Activated naive CD8-positive, alpha-beta T cell treated with anti-CD3 and anti-CD28 coated beads, Interleukin-2, amount 50 U/mL, for 16 hours (primary cell): ENCODE data around the gene AP3D1.
"Not testable (repeated sequence)": the region's sequence is repeated elsewhere in the genome, so short reads cannot be mapped to it uniquely, and the experiment has no call there.

Experiments
- DNase-seq: peaks from one replicate; pipeline ENCODE4 v3.0.0-alpha.2; 2020; ENCODE audit warnings: low read depth, low spot score

Gene AP3D1

DNA sequence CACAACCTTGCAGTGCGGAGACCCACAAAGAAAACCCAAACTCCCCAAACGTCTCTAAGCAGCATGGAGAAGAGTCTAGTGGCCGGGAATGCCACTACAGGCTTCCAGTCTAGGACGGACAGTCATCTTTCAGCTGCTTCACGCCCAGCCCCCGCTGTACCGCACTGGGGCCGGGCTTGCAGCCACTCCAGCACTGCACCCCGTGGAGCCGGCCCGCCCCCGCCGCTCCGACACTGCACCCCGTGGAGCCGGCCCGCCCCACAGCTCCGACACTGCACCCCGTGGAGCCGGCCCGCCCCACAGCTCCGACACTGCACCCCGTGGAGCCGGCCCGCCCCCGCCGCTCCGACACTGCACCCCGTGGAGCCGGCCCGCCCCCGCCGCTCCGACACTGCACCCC lies 23.1 kb downstream of the AP3D1 start:
- not testable (repeated sequence) for DNase-seq

DNA sequence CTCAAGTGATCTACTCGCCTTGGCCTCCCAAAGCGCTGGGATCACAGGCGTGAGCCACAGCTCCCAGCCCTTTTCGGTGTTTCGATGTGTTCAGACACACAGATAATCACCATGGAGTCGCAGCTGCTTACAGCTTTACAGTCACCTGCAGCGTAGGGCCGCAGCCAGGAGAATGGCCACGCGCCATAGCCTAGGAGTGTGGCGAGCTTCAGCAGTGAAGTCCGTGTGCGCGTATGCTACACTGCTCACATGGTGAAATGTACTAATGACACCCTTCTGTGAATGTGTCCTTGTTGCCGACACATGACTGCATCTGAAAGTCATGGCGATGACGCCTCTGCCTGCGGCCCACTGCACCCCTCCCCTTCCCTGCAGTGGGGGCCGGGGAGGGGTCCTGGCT lies 23.6 kb downstream of the AP3D1 start:
- no peak for DNase-seq

DNA sequence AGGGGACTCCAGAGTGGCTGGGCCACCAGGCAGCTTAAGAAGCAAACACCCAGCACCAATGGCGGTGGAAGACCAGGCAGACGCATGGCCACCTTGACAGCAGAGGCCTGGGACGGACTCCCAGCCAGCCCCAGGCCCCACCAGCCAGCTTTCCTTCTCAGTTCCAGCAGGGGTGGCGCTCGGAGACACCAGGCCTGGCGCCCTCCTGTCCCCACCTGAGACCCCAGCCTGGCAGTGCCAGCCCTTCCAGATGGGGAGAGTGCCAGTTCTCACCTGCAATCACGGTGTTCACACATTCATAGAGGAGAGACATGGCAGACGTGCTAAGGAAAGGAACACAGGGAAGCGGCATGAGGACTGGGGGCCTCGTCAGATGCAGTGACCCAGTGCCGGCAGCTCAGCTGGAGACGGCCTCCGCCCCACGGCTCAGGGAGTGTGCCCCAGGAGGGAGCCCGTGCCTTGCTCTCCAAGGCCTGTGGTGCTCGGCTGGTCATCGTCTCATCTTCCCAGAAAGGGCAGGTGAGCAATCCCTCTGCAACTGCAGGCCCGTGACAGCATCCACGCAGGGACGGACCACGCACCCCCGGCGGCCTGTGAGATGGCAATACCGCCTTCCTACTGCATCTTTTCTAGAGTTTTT lies 24.4 kb downstream of the AP3D1 start:
- no peak for DNase-seq

DNA sequence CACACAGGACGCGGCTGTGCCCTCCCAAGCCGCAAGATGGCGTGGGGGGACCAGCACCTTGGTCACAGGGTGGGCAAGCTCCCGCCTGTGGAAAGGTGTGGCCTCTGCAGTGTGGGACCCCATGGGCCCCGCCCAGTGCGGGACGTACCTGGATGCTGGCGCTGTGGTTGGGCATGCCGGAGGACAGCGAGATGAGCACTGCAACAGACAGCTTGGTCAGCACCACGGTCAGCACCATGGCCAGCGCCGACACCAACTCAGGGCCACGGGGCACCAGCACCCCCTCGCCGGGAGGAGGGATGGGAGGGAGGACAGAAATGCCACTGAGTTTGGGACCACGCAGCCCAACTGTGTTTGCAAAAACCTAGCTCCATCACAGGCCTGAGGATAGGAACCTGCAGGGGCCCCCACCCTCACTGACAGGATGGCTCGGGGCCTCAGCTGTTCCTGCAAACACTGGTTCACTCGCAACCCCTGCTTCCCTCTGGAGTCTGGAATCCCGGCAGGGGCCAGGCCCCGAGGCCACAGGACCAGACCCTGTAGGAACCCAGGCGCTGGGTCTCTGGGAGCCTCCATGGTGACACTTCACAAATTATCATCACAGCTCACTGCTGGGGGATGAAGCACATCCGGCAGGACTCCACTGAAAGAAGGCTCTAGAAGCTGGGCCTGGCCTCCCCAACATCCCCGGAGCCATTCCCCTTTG lies 27.5 kb downstream of the AP3D1 start:
- no peak for DNase-seq

DNA sequence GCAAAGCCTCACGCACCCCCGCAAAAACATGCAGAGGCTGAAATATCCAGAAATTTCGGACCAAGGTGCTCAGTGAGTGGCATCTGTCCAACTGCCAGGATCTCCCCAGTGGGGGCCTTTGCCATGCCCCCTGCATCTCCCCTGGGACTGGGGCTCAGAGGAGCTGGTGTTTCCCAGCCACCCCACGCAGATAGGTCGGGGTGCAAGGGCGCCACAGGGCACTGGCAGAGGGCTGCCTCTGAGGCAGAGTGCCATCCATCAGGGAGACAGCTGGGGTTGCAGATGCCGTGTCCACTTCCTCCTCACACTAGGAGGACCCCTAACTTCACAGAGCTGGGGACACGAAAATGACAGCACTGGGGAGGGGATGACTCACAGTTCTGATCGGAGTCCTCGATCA lies 28.4 kb downstream of the AP3D1 start:
- no peak for DNase-seq

DNA sequence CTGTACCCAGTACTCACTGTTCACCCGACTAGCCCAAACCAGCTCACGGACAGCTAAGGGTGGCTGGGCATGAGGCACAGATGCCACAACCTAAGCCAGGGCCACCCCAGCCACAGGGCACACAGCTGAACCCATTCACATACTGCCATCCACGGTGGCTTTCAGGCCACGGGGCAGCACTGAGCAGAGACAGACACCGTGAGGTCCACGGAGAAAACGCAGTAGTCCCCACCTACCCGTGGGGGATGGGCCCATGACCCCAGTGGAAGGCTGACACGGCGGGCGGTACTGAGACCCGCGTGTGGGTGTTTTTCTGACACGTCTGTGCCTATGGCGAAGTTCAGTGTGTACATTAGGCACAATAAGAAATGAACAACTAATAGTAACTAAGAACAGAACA lies 29.1 kb downstream of the AP3D1 start:
- no peak for DNase-seq

DNA sequence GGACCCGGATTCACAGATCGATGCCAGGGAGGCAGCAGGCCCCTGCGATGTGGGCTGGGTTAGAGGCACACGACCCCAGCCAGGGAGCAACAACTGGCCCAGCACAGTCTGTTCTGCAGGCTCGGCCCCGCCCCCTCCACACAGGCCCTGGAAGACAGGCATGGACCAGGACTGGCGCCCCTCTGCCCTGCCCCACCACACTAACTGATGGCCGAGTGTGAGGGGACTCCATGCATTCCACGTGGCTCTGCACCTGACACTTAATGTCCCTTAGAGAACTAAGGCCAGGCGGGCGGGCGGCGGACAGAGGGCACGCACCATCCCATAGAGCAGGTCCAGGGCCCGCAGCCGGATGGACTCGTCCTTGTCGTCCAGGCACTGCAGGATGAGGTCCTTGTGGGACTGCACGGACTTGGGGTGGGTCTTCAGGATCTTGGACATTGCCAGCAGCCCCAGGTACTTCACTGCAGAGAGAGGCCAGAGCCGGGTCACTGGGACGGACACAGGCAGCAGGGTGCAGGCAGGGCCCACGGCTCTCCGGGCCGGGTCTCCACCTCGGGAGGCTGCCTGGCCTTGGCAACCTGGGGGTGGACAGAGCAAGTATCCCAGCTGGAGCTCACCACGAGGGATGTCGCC lies 29.8 kb downstream of the AP3D1 start:
- DNase-seq: no peak

DNA sequence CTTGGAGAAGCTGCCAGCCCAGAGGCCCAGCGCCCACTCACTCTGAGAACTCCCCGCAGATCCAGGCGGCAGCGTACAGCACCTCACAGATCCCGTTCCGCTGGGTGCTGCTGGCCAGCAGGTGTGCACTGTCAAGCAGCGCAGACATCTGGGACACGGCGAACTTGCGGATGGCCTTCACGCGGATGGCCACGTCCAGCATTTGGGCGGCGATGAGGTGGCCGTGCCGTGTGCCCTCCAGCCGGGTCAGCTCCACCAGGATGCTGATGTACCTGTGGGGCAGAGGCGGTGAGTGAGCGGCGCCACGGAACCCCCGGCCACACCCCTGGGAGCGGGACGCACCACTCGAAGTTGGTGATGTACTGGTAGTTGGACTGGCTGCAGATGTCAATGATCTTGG lies 30.5 kb downstream of the AP3D1 start:
- no peak for DNase-seq

DNA sequence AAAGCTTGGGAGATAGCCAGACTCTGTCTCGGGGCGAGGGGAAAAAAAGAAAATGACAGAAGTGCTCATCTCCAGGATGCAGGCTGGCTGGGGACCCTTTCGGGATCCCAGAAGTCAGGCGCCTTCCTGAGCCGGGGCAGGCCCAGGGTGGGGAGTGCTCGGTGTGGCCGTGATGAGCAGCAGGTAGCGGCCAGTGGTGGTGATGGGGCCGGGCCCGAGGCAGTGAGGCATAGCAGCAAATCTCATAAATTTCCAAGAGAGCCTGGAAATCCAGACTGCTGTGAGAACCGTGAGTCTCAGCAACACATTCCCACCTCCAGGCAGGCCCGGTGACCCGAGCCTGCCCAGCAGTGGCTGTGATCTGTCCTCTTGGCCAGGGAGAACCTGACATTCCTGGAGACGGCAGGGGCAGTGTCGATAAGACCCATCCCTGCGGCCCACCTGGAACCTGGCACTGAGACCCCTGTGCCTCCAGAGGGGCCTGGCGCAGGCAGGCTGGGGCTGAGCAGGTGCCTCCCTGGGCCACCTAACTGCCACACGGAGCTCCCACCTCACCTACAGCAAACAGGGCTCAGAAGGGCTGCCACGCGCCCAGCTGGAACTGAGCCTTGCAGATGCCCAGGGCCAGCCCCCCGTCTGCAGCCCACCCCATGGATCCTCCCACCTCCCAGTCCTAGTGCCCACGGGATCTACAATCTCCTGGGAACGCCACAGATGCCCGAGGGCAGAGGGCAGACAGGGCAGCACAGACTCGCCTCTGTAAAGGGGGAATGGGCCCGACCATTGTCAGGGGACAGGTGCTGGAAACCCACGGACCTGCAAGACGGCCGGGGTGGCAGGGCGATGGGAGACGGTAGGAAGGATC lies 31.2 kb downstream of the AP3D1 start:
- DNase-seq: no peak

DNA sequence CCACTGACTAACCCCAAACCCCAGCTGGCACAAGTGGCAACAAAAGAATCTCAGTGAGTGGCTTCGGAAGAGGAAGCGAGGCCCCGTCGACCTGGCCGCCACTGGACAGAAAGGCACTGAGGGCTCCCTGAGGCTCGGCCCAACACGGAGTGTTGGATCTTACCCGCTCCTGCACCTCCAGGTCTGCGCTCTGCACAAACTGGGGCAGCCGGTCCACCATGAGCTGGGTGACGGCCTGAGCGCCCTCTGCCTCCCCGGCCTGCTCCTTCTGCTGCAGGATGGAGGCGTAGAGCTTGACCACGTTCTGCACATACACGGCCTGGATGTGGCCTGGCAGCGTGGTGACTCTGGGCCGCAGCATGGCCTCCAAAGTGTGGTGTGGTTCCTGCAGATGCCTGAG lies 32.9 kb downstream of the AP3D1 start:
- DNase-seq: no peak

DNA sequence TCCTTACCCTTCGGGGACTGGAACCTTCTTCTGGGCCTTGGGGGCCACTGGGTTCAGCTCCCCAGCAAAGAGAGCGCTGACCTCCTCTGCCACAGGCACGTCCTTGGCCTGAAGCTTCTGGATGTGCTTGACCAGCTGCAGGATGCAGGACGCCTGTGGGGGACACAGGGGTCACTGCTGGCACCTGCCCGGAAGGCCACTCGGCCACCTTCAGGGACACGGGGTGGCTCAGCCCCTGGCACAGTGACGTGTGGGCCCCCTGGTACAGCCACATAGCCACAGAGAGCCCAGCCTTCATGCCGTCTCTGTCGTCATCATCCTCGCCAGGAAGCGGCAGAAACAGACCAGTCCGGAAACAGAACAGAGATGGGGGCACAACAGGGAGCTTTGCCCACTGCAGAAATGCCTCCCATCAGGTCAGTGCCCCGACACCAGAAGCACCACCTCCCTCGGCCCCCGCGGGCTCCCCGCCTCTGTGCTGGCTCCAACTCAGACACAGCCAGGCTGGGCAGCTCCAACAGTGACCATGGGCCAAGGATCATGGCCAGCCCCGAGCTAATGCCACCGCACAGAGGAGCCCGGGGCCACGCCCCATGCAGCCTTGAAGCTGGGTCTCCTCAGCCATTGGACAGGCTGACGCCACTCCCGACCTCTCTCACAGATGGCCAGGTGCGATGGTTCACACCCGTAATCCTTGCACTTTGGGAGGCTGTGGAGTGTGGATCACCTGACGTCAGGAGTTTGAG lies 34.0 kb downstream of the AP3D1 start:
- no peak for DNase-seq

DNA sequence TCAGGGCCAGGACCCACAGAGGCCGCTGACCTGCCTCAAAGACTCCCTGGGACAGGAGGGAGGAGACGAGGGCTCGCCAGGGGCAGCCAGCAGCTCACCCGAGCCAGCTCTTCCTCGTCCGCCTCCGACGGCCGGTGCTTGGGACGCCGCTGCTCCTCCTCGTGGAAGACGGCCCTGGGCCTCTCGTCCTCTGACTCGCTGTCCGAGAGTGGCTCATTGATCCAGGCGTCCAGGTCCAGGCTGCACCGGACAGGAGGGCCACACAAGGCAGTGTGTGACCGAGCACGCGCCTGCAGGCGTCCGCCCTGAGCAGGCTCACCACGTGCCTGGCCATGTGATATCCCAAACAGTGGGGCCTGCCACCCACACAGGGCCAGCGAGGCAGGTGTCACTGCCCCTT lies 34.9 kb downstream of the AP3D1 start:
- no peak for DNase-seq

DNA sequence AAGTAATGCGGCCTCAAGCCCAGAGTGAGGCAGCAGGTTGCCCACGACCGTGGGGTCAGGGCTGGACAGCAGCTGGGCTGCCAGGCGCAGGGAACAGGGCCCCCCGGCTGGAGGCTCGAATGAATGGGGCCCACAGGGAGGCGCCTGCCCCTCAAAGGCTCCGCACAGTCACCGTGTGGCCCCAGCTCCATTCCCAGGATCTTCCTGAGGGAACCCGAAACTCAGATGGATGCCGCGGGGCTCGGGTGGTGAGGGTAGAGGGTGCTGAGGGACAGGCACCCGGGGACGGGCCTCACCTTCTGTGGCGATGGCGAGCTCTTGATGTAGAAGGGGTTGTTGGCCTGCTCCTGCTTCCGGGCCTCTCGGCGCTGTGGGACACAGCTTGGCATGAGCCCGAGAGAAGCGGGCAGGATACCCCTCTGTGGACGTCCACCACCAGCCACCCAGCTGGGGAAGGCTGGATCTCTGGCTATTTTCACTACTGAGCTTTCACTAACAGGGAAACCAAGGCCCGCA lies 35.4 kb downstream of the AP3D1 start:
- no peak for DNase-seq

DNA sequence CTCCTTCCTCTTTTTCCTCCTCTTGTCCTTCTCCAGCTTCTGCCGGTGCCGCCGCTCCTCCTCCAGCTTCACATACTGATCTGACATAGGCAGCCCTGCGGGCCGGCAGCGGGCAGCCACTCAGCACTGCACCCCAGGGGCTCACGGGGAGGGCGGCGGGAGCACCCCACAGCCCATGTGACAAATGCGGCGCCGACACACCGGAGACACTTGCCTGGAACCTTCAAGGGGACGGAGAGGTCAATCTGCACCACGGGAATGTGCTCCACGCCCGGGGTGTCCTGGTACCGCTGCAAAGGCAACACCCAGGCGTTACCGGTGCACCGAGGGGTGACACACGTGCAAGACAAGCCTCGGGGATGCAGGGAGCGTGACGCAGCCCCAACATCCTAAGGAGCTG lies 36.0 kb downstream of the AP3D1 start:
- DNase-seq: no peak

DNA sequence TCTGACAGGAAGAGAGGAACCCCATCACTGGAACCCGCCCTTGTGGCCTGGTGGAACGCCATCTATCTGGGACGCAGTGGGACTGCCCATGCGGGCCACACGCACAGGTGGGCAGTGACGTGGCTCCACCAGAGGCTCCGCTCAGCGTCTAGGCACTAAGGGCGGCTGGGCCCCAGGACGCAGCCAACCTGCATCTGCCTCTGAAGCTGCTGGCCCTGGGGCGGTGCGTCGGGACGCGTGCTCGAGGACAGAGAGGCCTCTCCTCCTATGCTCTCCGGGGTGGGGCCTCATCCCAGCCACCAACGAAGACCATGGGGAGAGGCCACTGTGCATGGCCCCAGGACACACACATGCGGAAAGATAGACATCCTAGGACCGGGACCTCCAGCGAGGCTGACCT lies 36.5 kb downstream of the AP3D1 start:
- DNase-seq: no peak

DNA sequence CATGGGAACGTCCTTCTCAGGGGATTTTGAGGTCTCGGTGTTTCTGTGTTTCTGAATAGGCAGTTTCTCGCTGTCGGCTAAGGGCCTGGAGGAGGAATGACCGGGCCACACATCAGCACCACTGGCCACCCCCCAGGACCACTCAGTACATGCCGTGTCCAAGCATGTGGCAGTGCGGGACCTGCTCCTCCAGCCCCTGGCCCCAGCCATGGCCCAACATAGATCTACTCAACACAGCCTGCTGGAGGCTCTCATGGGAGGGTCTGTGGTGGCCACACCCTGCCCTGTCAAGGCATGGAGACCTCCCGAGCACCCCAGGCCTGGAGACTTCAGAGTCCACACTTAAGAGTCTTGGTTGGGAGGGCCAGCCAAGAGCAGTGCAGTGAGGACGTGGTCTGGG lies 37.1 kb downstream of the AP3D1 start:
- no peak for DNase-seq

DNA sequence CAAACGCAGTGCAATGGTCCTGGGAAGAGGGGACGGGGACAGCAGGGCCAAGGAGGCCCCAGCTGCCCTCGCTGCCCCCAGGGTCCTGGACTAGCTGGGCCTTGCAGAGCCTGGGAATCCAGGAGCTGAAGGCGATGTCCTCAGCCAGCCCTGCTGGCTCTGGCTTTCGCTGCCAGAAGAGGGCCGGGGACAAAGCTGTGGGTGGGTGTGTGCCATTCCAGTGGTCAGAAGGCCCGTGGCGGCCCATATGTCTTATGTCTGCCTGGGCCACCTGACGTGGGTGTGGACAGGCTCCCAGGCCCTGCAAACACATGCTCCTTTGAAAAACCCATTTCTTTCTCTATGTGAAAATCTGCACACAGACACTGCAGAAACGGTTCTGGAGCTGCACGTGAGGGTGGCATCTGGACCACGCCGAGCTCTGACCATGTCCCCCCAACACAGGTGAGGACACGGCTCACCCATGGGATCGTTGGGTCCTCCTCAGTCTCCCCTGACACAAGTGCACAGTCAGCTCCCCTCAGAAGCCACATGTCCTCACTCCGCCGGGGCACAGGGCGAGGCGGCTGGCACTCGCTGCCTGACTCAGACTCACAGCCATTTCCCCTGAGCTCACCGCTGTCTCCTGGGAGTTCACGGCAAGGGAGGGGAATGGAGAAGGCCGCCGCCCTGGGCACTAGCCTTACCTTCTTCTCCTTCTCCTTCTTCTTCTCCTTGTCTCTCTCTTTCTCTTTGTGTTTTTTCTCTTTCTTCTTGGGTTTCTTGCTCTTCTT lies 37.7 kb downstream of the AP3D1 start:
- no peak for DNase-seq

DNA sequence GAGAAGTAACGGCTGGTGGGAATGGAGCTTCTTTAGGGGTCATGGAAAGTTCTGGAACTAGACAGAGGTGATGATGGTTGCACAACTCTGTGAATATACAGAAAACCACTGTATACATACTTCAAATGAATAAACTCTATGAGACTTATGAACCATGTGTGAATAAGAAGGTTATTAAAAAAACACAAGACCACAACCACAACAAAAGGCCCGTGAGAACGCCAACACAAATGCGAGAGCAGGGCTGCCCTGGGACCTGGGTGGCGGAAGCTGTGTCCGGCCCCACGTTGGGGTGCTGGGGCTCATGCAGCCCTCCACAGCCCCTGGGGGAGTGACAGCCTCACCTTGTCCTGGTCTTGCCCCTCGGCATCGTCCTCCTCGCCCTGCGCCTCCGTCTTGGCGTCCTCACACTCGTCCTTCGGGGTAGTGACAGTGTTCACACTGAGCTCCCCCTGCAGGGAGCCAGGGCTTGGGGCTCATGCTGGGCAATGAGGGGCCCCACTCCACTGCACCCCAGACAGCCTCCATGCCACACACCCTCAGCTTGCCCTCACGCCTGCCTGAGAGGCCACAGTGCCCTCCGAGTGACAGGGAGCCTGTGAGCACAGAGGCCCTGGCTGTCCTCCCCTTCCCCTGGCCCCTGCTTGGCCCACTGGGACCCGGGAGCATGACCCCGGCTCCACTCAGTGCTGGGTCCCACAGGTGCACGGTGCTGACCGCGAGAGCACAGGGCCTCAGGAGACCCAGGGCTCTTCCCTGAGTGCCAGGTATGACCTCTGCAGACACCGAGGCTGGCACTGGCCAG lies 38.6 kb downstream of the AP3D1 start:
- DNase-seq: no peak

DNA sequence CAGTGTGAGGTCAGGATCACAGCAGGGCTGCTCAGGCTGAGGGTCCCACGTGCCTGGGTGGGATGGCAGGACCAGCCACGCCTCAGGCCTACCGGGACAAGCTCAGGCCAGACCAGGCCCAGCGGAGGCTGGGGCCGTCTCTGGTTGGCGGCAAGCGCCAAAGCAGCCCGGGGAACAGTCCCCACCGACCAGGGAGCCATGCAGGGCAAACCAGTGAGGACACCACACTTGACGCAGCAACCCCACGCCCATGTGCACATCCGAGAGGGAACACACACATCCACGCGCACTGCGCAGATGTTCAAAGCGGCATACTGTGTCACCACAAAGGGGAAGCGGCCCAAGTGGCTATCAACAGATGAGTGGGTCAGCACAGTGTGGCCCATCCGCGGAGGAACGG lies 39.5 kb downstream of the AP3D1 start:
- no peak for DNase-seq

DNA sequence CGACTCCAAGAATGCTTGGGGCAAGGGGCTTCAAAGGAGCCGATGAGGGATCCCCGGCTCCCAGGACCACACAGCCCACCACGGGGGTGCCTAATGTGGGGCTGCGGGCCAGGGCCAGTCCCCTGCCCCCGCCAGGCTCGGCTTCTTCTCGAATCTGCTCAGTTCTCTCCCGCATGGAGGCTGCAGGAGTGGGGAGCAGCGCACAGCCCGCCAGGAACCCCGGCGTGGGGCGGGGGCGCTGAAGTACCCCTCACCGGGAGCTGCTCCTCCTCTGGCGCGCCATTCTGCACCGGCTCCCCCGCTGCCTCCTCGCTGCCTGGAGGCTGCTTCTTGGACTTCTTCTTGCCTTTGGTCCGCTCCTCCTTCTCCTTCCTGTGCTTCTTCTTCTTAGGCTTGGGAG lies 39.9 kb downstream of the AP3D1 start:
- DNase-seq: no peak
